Activated effector memory CD4-positive, alpha-beta T cell treated with anti-CD3 and anti-CD28 coated beads, Interleukin-2, amount 50 U/mL, for 16 hours (primary cell): ENCODE results near the gene DNAJC6.
"Not testable (repeated sequence)": the region's sequence is repeated elsewhere in the genome, so short reads cannot be mapped to it uniquely, and the experiment has no call there.

Source experiments
- DNase-seq: peaks from one replicate; pipeline ENCODE4 v3.0.0-alpha.2; 2020

Gene DNAJC6

DNA sequence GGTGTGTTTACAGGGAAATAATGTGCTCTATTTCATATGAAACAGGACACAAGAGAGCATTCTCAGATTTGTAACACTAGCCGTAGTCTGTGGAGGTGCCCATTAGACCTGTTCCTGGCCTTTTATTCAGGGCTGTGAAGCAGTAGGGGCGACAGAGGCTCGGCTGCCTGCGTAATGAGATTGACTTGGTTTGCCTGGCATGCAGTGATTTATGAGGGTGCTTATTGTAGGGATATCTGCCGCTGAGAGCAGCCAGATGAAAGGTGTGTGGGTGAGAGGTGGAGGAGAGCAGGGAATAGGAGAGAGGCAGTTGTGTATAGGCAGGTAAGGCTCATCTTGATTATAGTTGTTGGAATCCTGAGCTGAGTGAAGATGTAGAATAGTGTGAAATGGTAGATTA, 51.3 kb downstream of the DNAJC6 start:
- DNase-seq, result no peak

- DNase-seq, result no peak
Measured at GRCh38 chr1:65362545-65362944, 53.2 kb downstream of the DNAJC6 start.

DNA sequence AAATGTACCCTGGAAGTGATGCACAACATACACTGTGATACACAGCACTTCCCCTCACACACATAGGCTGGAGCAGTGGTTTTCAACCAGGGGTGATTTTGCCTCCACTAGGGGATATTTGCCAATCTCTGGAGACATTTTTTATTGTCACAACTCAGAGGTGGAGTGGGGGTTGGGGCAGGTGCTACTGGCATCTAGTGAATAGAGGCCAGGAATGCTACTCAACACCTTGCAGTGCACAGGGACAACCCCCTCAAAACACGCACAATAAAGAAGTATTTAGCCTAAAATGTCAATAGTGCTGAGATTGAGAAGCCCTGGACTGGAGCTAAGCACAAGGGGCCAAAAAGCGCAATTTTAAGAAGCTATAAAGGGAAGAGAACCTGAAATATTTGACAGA, 54.1 kb downstream of the DNAJC6 start:
- no peak for DNase-seq

GRCh38 chr1:65368403-65368802, 59.1 kb downstream of the DNAJC6 start:
- no peak for DNase-seq

DNA sequence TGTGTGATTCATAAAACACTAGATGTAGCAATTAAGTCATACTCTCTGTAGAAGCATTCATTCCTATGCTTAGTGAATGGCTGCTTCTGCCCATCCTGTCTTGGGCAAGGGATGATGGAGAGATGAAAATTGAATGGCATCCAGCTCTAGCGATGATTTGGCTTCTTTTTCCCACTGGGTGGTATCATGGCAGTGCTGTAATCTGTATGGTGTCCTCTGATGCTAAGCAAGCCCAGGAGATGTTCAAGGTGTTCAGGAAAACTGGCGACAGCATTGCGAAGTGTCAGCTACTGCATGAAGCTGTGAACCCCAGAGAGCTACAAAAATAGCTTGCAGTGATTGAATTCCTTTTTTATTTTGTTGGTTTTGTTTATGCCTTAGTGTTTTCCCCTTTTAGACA, 62.2 kb downstream of the DNAJC6 start:
- no peak for DNase-seq

DNA sequence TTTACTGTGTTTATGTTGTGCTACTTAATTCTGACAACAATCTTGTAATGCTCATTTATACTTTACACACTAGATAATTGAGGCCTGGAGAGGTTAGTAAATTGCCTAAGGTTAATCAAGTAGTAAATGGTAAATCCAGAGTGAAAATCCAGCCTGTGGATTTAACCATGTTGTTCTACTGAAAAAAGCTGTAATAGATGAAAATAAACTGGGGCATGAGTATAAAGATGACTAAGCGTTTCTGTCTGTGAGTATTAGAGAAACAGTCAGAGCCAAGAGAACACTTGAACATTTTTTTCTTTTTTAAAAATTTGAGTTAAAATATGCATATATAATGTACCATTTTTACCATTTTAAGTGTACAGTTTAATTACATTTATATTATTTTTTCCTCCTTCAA, 63.2 kb downstream of the DNAJC6 start:
- no peak for DNase-seq

DNA sequence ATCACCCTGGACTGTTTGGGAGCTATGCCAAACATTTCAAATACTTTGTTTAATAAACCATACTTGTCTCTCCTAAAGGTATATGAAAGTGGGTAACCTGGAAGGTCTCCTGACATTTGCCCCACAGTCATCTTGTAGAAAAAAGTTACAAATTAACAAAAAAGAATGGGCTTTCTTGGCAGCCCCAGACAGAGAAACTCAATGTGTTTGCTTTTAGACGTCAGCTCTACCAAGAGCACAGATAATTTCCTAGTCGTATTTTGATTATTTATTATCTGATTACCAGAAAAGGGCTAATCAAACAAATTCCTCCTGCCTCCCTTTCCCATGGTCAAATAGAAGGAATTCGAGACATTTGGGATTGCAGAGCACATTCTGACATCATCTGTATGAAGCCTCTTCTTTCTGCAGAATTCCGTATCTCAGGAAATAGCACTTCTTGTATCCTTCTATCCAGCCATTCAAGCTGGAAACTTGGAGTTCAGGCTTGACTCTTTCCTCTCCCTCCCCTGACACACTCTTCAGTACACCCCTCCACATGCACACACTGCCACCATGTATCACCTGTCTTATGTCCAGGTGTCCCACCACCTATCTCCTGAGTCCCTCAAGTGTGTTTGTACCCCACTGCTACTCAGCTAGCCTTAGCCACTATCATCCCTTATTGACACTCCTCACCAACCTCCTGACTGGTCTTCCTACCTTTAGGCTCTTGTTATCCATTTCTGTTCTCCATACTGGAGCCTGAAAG, 68.3 kb downstream of the DNAJC6 start:
- DNase-seq, result no peak

DNA sequence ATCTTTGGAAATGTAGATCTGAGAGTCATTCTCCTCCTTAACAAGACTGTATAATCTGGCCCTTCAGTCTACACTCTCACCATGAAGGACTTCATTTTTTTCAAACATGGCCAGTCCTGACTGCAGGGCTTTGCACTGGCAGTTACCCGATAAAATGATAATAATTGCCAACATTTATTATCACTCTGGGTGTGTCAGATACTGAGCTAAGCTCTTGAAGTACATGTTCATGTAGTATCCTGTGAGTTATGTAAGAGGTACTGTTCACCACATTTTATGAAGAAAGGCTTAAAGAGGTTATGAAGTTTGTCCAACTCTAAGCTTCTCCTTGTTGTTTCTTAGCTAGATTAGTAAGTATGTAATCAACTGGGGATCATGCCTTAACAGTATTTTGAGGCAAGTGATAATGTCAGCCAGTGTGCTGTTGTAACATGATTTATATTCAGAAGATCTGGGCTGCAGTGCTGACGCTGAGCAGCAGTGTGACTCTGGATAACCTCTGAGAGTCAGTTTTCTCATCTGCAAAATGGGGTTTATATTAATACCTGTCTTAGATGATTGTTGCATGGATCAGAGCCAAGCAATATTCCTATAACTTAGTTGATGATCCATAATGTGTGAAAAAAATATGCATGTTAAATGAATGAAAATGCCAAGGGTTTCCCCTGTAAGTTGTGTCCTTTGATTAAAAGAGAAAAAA, 69.1 kb downstream of the DNAJC6 start:
- DNase-seq, result no peak

GRCh38 chr1:65384426-65384825, 75.1 kb downstream of the DNAJC6 start:
- not testable (repeated sequence) for DNase-seq

DNA sequence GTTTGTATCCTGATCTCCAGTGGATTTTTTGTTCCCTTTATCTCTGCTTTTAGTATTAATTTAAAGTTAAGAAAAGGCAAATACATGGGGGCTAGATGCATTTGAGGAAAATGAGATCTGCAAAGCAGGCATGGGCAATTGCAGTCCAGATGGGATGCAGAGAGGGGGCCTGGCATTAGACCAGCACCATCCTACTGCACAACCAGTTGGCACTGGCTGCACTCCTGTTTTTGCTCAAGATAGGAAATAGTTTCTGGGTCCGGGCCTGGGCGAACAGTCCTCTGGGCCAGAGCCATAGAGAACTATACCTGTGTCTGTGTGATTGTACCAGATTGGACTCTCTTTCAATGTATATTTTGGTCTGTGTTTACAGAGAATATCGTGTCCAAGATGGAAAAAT, 77.1 kb downstream of the DNAJC6 start:
- DNase-seq, result no peak

GRCh38 chr1:65387821-65388220, 78.5 kb downstream of the DNAJC6 start:
- DNase-seq, result no peak

DNA sequence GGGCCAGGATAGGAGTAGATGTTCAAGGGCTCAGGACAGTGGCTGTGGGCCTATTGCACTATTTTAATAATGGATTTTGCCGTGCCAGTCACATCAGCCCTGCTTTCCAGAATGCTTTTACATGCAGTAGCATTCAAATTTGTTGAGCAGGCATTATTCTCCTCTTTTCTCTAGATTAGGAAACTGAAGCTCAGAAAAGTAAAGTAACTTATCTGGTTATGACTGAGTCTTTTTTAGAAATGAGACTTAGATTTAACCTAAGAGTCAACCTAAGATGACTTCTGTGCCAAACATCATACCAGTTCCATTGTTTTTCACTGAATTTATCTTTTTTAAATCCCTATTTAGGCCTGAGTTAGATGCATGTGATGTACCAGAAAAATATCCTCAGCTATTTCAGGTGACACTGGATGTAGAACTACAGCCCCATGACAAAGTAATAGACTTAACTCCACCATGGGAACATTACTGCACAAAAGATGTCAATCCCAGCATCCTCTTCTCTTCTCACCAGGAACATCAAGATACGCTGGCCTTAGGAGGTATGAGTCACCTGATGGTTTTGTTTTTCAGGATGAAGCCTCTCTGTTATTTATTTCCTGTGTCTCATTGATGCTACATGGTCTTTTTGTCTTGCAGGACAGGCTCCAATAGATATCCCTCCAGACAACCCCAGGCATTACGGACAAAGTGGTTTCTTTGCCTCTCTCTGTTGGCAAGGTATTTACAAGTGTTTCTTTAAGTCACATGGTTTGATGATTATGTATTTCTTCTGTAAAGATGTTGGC, 79.8 kb downstream of the DNAJC6 start:
- DNase-seq, result no peak

DNA sequence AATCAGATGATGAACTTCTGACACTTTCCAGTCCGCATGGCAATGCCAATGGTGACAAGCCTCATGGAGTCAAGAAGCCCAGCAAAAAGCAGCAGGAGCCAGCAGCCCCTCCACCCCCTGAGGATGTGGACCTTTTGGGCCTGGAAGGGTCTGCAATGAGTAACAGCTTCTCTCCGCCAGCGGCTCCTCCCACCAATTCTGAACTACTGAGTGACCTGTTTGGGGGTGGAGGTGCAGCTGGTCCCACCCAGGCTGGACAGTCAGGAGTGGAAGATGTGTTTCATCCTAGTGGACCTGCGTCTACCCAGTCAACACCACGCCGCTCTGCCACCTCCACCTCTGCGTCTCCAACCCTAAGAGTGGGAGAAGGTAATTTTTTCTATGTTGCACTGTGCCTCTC, 83.2 kb downstream of the DNAJC6 start:
- no peak for DNase-seq

GRCh38 chr1:65393347-65393746, 84.0 kb downstream of the DNAJC6 start:
- DNase-seq, result peak; percentile 68

- no peak for DNase-seq
Measured at GRCh38 chr1:65393928-65394327, 84.6 kb downstream of the DNAJC6 start.

GRCh38 chr1:65395887-65396612, 86.7 kb downstream of the DNAJC6 start:
- DNase-seq, result no peak

DNA sequence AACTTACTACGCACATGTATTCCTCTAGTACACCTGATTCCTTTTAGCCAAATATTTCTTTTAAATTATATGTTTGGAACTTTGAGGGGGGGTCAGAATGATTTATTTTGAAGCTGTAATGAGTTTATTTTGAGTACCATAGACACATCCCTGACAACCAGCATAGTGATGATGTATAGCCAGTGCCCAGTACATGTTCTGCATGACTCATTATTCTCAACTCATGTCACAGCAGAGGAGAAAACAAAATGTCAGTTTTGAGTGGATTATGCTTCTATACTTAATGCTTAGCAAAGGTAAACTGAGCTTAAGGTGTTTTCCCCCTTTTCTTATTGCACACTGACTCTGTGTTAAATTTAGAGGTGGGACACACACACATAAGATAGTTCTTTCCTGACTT, 88.7 kb downstream of the DNAJC6 start:
- no peak for DNase-seq

DNA sequence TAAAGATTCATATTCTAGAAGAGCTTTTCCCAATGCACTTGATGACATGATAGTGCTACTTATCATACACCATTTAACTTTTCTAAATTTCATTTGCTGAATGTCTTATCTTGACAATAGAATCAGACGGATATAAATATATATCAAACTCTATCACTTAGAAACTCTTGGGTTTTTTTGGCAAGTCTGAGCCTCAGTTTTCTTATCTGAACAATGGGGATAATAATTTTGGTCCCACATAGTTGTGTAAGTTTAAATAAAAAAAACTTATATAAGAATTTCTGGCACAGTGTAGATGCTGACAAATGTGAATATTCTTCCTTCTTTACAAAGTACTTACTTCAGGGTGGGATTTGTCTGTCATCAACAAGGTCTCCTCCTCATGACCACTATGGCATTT, 89.7 kb downstream of the DNAJC6 start:
- DNase-seq, result no peak

DNA sequence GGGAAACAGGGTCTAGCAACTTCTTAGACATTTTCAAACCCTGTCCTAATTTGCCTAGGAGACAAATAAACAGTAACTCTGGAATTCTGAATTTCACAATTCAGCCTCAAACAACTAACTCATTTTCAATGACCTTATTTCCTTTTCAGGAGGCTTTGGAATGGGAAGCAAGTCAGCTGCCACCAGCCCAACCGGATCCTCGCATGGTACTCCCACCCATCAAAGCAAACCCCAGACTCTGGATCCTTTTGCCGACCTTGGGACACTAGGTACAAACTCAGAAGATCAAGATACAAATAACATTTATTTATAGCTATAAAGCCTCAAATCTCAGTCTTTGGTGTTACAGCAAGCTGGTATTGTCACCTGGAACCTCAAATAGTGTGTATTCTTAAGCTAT, 92.3 kb downstream of the DNAJC6 start:
- no peak for DNase-seq

- no peak for DNase-seq
Measured at GRCh38 chr1:65404941-65405340, 95.6 kb downstream of the DNAJC6 start.

- DNase-seq, result no peak
Measured at GRCh38 chr1:65407877-65408276, 98.5 kb downstream of the DNAJC6 start.

- no peak for DNase-seq
Measured at GRCh38 chr1:65409314-65409713, 100.0 kb downstream of the DNAJC6 start.

- DNase-seq, result no peak
Measured at GRCh38 chr1:65409816-65410326, 100.5 kb downstream of the DNAJC6 start.
